Osteocyte (in vitro differentiated cells): ENCODE measurements around the gene RIMBP2. TPM values are rescaled to one million over a fixed set of nuclear protein-coding genes. Genes with fewer than 3 reads are reported as not detected.

Experiments used
- DNase-seq: peaks from one replicate; pipeline ENCODE4 v3.0.0; 2021; ENCODE audit warnings: mixed read lengths; ENCODE audit not compliant: unreplicated experiment; ENCODE audit errors: extremely low spot score
- H3K27ac Mint-ChIP-seq: one replicate; pipeline ENCODE4 v1.8.0; 2021; ENCODE audit warnings: mild to moderate bottlenecking, mixed read lengths; ENCODE audit not compliant: unreplicated experiment
- H3K27me3 Mint-ChIP-seq: one replicate; pipeline ENCODE4 v1.8.0; 2021; ENCODE audit warnings: mixed read lengths; ENCODE audit not compliant: unreplicated experiment
- H3K36me3 Mint-ChIP-seq: one replicate; pipeline ENCODE4 v1.8.0; 2021; ENCODE audit warnings: mixed read lengths; ENCODE audit not compliant: unreplicated experiment
- H3K4me1 Mint-ChIP-seq: one replicate; pipeline ENCODE4 v1.8.0; 2021; ENCODE audit warnings: mixed read lengths; ENCODE audit not compliant: unreplicated experiment
- H3K4me3 Mint-ChIP-seq: one replicate; pipeline ENCODE4 v1.8.0; 2021; ENCODE audit warnings: mild to moderate bottlenecking, moderate library complexity, mixed read lengths; ENCODE audit not compliant: unreplicated experiment
- H3K9me3 Mint-ChIP-seq: one replicate; pipeline ENCODE4 v1.8.0; 2021; ENCODE audit warnings: mixed read lengths; ENCODE audit not compliant: unreplicated experiment
- total RNA-seq: library from RNA; stranded (reverse); gene quantifications from 2 replicates; pipeline ENCODE4 v1.2.1, GENCODE V29; 2021
- TF ChIP-seq, protein P1 (sequence below): fragments of 200-600 bp; sonication (generic); IDR thresholded peaks from 2 replicates; pipeline ENCODE4 v1.5.0; 2021; ENCODE audit warnings: antibody characterized with exemption, mild to moderate bottlenecking, moderate library complexity

Gene RIMBP2
- total RNA-seq, 1 donor from 2014 or later: 0.13 TPM

DNA sequence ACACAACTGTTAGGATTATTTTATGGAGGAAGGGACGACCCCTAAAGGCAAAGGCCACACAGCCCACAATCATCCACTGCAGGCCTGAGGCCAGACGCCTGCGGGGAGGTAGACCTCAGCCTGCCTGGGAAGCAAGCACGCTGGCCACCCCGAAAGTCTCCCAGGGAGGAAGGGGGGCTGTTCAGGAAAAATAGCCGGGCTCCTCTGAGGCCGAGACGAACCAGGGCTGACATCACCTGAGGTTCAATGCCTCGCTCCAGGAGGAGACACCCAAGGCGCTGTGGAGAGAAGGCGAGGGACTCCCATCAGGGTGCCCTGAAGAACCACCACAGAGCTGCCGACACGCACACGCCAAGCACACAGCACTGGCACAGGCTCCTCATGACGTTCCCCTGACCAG, 251.1 kb downstream of the RIMBP2 start:
- Mint-ChIP-seq H3K27ac (no peak overlapping the region), H3K4me3 (no peak overlapping the region), H3K4me1 (no peaks in the 10 kb centered on the region), H3K36me3 (no peaks in the 10 kb centered on the region), H3K9me3 (peaks cover 17% of the 10 kb centered on the region), H3K27me3 (no peaks in the 10 kb centered on the region)
- TF ChIP-seq, protein P1, sequence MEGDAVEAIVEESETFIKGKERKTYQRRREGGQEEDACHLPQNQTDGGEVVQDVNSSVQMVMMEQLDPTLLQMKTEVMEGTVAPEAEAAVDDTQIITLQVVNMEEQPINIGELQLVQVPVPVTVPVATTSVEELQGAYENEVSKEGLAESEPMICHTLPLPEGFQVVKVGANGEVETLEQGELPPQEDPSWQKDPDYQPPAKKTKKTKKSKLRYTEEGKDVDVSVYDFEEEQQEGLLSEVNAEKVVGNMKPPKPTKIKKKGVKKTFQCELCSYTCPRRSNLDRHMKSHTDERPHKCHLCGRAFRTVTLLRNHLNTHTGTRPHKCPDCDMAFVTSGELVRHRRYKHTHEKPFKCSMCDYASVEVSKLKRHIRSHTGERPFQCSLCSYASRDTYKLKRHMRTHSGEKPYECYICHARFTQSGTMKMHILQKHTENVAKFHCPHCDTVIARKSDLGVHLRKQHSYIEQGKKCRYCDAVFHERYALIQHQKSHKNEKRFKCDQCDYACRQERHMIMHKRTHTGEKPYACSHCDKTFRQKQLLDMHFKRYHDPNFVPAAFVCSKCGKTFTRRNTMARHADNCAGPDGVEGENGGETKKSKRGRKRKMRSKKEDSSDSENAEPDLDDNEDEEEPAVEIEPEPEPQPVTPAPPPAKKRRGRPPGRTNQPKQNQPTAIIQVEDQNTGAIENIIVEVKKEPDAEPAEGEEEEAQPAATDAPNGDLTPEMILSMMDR: no peak
- no peak for DNase-seq

DNA sequence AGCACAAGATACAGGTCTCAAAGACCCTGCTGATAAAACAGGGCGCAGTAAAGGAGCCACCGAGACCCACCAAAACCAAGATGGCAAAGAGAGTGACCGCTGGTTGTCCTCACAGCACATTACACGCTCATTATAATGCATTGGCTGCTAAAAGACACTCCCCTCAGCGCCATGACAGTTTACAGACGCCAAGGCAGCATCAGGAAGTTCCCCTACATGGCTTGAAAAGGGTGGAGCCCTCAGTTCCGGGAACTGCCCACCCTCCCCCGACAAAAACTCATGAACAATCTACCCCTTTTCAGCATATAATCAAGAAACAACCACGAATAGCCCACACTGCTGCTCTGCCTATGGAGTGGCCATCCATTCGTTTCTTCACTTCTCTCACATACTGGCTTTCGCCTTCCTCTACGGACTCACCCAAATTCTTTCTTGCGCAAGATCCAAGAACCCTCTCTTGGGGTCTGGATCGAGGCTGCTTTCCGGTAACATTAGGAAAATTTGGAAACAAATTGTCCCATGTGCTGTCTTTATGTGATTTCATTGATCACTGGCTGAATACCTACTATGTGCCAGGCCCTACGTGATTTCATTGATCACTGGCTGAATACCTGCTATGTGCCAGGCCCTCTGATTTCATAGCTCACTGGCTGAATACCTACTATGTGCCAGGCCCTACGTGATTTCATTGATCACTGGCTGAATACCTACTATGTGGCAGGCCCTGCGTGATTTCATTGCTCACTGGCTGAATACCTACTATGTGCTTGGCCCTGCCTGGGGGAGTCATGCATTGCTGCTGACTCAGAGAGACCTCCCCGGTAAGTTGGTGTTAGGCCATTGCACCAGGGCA, 252.1 kb downstream of the RIMBP2 start:
- TF ChIP-seq, protein P1: no peak
- Mint-ChIP-seq H3K4me1 (no peaks in the 10 kb centered on the region), H3K27me3 (no peaks in the 10 kb centered on the region), H3K4me3 (no peak overlapping the region), H3K9me3 (peaks cover 17% of the 10 kb centered on the region), H3K27ac (no peak overlapping the region), H3K36me3 (no peaks in the 10 kb centered on the region)
- DNase-seq: no peak

DNA sequence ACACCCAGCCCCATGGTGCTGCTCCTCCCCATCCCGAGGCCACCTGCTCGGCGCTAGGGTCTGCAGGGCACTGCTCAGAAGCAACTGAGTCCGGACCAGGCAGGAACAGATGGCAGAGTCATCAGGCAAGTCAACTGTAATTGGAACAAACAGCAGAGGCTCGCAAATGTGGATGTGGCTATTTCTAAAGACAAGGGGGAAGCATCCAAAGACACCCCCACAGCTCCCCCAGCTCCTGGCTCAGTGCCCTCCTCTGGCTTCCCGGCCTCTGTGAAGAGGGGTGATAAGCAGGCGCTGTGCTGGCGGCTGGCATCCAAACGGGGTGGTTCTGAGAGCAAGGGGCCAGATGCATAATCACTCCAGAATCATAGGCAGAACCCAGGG, 252.8 kb downstream of the RIMBP2 start:
- H3K4me3 Mint-ChIP-seq: no peak overlapping the region
- H3K27me3 Mint-ChIP-seq: no peaks in the 10 kb centered on the region
- H3K4me1 Mint-ChIP-seq: no peaks in the 10 kb centered on the region
- no peak overlapping the region for H3K27ac Mint-ChIP-seq
- DNase-seq: no peak
- TF ChIP-seq, protein P1: no peak
- H3K36me3 Mint-ChIP-seq: no peaks in the 10 kb centered on the region
- peaks cover 17% of the 10 kb centered on the region for H3K9me3 Mint-ChIP-seq

DNA sequence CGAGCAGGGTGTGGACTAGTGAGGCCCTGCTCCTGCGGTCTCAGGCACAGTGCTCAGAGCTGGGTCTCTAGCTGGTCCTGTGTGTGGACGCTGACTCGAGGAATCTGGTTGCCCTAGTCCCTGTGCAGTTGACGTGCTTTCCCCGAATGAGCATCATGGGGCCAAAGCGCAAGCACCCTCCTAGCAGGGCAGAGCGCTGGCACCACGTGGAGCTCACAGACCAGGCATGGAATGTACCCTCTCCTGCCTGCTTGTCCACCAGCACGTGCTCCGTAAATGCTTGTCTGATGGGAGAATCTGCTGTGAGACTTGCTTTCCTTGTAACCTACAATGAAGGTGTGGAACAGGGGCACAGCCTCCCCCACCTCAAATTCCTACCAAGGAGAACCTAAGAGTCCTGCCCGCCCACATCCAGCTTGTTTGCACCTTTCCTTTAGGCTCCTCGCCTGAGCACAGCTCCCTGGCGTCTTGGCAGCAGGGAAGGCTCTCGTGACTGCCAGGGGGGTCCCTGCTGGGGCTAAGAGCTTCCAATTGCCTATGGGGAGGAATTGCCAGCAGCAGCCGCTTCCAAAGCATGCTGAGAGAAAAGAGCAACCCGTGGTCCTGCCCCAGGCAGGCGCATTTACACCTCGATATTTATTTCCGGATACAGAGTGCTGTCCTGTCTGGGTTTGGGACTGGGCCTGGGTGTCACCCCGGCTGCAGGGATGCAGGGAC, 253.4 kb downstream of the RIMBP2 start:
- no peaks in the 10 kb centered on the region for H3K36me3 Mint-ChIP-seq
- H3K4me3 Mint-ChIP-seq: no peak overlapping the region
- TF ChIP-seq, protein P1: no peak
- H3K27ac Mint-ChIP-seq: no peak overlapping the region
- DNase-seq: no peak
- no peaks in the 10 kb centered on the region for H3K27me3 Mint-ChIP-seq
- H3K9me3 Mint-ChIP-seq: peaks cover 17% of the 10 kb centered on the region
- no peaks in the 10 kb centered on the region for H3K4me1 Mint-ChIP-seq
